GM21515 (cell line): Measurements from ENCODE around the gene USP6NL.

Source experiments
- ATAC-seq: cut with Tn5 transposase; IDR thresholded peaks from one replicate; pipeline ENCODE4 v1.9.1; 2021; ENCODE audit not compliant: unreplicated experiment

The USP6NL gene

DNA sequence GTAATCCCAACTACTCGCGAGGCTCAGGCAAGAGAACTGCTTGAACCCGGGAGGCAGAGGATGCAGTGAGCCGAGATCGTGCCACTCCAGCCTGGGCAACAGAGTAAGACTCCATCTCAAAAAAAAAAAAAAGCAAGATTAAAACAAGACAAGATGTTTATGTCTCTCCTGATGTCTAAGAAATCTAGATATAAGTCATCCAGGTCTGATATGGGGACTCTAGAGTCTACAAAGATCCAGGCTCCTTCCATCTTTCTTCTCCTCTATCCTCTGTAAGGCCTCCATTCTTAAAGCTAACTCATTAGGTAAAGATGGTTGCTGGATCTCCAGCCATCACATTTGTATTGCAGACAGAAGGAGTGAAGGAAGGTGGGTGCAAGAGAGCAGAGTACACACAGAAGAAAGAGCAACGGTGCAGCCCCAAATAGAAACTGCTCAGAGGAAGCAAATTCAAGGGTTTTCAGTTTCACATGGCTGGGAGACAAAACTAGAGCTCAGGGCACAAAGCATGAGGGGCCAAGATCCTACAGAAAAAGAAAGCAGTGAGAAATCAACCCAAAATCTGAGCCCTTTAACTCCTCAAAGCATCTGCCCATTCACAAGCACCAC is 57.6 kb downstream of the USP6NL start:
- peak; percentile 84 for ATAC-seq

DNA sequence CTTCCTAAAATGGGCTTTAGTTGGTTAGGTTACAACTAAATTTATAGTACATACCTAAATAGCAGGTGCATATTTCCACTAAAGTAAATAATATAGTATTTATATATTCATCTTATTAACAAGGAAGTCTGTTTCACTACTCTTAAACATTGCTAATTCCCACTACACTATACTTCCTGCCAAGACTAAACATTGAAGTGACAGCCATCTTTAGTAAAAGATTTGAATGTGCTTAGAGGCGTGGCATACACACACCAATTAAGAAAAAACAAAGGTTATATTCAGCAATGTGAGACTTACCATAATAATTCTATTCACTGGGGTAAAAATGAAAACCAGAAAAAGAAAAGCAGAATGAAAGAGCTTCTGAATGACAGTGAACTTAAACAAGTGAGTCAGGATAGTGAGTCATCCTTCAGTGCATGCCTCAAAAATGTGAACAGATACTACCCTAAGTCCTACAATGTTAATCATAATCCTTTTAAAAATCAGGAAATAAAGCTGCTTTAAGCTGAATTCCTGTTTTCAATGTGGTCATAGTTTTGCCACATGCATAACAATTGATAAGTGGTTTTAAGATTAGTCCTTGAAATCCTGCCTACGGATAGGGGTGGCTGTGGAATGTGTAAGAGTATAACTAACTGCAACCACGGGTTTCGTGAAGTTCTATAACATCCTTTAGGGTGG is 59.4 kb downstream of the USP6NL start:
- no peak for ATAC-seq

DNA sequence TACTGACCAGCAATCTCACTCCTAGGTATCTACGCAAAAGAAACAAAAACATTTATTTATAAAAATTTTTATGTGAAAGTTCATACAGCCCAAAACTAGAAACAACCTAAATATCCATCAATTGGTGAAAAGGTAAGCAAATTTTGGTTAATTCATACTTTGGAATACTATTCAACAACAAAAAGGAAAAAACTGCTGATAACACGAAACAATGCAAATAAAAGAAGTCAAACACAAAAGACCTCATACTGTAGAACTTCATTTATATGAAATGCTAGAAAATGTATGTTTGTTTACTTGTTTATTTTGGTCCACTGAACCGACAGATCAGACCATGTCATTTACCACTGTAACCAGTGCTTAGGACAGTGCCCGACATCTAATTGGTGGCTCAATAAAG is 60.3 kb downstream of the USP6NL start:
- no peak for ATAC-seq

DNA sequence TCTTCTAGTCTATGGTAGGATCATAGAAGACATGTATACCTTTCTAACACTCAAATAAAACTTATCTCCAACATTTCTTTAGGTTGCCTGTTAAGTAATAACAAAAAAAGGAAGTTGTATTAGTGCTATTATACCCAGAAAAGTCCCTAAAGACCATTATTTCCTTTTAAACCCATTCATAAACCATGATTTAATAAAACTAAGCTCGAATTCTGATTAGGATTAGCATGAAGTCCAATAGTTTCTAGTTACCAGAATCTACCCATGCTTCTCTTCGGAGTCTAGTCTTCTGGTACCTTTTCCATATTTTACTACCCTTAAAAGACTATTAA is 62.7 kb downstream of the USP6NL start:
- no peak for ATAC-seq

DNA sequence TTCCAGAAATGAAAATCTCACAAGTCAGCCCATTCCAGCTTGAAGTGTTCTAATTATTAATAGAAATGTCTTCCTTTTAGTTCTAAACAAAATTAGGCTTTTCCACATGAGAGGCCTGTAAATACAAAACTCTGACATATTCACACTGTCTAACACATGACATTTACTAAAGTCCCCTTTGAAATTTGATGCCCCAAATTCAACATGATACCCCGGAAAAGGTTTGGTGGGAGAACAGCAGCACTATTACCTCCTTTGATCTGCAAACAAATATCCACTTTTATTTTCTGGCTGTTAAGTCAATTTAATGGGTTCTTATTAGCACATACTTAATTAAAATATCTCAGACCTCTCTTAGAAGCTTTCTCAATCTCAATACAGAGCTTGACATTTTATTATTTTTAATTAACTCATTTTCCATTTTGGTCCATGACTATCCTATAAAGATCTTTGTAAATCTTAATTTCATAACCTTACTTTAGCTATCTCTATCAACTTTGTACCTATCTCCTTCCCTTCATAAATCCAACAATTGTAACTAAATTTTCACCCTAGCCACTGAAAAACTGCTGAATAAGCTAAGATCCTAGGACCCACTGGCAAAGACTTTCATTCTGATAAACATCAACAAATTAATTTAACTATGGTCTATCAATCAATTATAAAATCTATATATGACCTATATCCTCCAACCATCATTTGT is 63.2 kb downstream of the USP6NL start:
- no peak for ATAC-seq

DNA sequence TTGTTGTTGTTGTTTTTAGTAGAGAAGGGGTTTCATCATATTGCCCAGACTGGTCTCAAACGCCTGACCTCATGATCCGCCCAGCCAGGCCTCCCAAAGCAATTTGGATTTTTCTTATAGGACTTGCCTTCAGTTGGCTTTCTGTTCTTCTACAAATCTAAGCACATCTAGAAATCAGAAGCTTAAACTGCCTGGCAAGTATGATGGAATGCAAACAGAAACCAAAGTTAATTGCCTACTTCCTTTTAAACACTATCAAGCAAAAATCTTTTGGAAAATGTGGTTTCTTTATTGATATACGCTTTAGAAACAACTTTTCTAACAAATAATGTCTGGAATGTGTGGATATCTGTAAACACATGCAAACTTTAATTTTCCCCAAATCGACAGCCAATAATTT is 64.9 kb downstream of the USP6NL start:
- no peak for ATAC-seq

DNA sequence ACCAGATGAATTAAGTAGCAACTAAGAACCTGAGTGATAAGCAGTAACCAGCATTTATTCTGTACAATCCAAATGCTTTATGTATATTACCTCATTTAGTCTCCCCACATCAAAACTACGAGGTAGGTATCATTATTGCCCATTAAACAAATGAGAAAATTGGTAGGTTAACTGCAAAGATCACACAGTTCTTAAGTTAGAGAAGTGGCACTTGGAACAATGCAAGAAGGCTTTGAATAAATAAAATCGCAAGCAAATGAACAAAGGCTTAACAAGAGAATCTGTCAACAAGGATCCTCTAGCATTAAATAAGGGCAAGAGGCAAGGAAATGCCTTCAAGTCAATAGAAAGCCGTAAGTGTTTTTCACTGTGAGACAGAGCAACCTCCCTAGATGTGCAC is 70.2 kb downstream of the USP6NL start:
- no peak for ATAC-seq

DNA sequence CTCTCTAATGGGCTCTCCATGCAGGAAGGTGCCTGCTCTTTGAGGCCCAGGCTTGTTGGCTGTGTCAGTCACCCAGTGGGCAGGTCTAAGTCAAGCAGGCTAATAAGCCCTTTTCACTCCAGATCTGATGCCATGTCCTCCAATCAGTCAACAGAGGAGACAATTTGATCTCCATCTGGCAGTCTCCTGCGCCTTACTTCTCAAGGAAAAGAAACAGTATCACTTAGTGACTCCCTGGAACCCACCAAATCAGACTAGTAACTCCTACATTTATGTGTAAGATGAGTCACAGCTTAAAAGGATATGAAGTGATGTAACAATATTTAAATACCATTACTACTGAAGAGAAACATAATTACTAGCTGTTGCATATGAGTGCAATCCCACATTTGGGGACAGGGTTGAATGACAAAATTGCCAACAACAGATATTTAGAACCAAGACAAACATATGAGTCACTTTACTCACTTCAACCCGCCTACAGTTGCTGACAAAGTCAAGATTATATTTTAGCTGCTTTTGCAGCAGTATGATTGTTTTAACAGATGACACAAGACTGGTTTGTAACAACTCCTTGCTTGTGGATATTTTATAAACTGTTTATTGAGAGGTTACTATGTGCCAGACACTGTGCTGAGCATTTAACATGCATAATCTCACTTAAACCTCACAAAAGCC is 72.1 kb downstream of the USP6NL start:
- ATAC-seq = no peak

DNA sequence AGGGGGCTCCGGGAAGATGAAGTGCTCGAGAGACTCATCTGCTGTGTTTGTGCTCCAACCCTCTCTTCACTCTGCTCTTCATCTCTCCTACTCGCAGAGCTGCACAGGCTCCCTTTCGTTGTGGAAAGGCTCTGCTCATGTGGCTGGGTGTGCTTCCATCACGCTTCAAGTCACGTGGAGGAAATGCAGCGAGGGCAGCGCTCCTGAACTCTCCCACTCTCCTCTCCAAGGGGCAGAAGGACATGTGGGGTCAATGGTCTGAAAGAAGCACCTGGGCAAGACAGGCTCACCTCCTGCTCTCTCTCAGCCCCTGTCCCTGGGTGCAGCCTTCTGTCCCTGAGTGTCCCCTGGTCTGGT is 72.6 kb downstream of the USP6NL start:
- no peak for ATAC-seq

DNA sequence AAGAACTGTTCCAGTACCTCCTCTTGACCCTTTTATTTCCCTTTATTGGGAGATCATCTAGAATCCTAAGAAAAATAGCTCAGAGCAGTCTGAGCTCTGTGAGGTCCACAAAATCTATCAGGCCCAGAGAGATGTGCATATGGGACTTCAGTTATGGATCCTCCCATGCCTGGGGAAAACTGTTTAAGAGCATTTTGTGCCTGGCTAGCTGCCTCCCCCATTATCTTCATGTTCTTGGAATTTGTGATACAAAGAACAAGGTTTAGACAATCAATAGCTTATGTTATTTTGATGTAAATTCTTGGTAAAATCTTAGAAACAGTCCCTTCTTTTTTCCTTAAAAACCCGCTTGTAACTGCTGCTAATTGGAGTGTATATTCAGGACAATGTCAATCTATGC is 75.2 kb downstream of the USP6NL start:
- no peak for ATAC-seq

DNA sequence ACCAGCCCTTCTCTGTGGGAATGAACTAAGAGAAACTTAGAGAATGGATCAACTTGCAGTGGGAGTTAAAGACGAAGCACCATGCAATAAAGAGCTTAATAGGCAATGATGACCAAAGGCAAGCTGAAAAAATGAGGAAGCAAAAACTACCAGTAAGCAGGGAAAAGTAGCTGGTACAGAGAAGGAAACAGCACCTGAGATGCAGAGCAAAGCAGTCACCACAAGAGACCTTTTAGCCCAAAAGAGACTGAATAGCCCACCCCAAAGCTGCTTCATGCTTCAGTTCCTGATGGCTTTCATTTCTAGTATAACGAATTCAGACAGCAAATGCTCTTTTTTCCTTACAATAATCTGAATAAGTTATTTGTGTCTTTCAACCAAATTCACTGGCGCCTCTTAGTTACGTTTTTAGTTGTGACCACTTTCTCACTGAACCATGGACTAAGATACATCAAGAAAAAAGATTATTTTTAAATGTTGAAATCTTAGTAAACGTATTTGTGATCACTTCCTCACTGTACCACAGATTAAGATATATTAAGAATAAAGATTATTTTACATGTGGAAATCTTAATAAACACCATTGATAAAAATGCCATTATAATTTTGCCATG is 76.0 kb downstream of the USP6NL start:
- no peak for ATAC-seq

DNA sequence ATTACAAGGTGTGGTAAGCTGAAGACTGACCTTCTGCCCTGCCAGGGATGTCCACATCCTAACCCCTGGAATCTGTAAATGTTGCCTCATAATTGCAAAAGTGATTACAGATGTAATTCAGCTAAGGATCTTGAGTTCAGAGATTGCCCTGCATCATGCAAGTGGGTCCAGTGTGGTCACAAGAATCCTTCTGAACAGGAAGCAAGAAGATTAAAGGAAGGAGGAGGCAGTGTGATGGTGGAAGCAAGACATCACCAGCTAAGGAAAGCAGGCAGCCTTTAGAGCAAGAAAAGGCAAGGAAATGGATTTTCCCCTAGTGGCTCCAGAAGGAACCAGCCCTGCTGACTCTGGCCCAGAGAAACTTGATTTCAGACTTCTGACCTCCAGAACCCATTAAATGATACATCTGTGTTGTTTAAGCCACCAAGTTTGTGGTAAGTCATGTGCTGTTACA is 78.1 kb downstream of the USP6NL start:
- no peak for ATAC-seq

DNA sequence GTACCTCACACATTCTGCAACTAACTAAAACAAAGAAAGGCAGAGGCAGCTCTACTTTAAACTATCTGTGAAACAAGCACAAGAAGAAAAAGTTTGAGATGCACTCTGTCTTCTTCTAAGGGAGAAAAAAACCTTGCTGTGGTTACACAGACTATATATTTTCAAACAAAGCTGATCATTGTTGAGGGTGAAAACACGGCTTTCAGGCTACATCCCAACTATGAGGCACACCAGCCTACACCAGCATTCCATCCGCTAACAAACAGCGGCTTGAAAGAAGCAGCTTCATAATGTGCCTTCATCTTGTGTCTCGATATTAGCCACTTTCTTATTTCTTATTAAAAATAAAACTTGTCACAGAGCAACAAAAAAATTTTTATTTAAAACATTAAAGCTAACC is 79.1 kb downstream of the USP6NL start:
- no peak for ATAC-seq

DNA sequence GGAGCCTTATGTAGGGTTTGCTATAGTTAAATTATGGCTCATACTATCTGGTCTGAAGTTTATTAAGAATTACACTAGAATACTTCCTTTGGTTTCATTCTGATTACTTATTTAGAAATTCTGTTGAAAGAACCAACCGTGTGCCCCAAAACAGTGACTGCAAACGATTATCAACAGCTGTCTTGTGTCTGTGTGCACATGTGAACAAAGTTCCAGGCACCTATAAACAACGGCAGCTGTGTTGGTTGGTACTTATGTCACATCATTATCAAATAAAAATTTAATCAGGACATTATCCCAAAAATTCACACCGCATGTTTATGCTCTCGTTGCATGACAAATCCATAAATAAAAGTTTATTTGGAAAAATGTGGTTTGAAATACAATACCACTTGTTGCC is 80.6 kb downstream of the USP6NL start:
- no peak for ATAC-seq

DNA sequence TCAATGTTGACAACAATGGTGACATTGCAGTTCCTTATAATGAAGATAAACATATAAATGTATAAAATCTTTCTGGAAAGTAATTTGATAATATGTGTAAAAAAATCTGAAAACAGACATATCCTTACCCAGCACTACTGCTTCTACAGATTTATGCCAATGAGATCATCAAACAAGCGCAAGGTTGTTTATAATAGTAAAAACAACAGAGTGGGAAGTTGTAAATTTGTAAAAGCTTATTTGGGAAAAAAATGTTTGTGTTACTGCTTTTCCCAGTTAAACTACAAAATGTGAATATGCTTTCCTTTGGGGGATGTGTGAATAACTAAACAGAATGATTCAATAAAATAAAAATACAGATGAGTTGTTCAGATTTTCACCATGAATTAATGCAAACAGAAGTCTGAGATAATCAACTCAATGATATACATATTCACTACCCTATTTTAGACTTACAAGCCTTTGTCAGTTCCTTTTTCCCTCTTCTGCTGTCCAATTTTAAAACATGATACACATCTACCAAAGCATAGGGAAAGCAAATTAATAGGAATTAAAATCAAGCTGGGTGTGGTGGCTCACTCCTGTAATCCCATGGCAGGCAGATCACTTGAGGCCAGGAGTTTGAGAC is 82.1 kb downstream of the USP6NL start:
- no peak for ATAC-seq

DNA sequence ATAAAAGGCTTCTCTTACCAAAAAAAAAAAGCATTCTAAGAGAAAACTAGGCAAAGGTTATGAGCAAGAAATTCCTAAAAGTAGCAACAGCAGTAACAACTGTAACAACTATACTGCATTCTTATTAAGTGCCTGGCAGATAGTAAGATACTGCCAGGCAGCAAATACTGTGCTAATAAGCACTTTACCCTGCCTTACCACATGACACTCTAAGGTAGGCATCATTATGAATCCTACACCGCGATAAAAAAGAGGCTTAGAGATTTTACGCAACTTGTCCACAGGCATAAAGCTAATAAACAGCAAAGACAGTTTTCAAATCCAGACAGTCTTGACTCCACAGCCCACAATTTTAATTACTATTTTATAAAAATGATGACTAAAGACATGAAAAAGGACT is 83.2 kb downstream of the USP6NL start:
- ATAC-seq = no peak

DNA sequence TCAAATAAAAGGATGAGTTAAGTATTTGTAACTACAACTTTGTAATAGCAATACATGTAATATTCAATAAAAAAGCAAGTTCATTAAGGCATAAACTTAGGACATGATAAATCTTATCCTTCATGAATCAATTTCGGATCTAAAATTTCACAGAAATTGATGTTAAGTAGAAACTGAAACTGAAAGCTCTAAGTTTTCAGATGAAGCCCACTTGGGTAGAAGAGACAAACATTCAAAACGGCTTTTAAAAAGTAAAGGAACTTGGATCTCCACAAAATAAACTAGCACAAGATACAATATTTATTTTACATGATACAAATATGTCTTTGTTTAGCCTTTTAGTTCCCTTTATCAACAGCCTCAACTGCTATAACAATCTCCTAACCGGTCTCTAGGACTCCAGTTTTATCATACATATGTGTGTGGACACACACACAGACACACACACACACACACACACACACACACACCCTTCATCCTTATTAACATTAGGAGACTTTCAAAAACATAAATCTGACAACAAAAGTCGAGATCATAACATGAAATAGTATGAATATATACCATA is 83.7 kb downstream of the USP6NL start:
- no peak for ATAC-seq

DNA sequence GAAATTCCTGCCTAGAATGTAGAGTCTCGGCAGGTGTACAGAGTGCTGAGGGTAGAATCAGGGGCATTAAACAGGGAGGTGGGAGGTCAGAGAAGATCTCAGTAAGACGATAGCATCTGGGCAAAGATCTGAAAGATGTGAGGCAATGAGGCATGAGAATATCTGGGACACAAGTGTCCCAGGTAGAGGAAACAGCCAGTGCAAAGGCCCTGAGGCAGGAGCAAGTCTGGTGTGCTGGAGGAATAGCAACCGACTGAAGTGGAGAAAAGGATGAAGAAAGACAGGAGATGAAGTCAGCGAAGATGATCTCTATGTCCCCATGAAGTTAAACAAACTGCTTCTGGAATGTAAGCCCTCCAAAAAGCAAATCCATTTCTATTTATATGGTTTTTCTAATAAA is 84.4 kb downstream of the USP6NL start:
- ATAC-seq = no peak

DNA sequence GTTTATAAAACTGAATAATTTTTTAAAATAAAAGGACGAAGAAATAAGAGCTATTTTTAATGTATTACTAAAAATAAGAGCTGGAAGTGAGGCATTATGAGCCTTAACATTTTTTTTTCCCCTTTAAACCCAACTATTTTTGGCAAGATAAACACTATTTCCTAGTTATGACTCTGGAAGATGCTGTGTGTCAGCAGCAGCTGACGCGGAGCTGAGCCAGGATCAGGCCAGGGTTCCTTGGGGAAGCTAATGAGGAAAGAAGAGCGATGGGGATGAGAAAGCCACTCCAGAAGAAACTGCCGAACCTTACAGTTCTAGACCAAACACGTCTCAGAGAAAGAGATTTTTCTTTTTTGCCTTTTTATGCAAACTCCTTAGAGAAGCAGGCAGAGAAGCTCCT is 85.9 kb downstream of the USP6NL start:
- ATAC-seq = no peak

DNA sequence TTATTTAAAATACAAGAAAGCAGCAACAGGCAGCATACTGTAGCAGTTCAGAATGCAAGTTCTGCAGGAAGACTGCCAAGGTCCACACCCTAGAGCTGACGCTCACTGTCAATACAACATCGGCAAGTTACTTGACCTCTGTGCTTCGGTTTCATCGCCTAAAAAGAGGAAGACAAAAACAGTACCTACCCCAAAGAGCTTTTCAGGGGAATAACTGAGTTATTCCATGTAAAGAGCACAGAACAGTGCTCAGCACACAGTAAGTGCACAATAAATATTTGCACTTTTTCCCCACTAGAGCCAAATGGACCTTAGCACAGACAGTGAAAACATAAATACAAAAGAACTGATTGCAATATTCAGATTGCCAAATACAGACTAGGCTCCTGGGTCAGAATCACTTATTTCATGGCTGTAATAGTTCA is 88.6 kb downstream of the USP6NL start:
- no peak for ATAC-seq

DNA sequence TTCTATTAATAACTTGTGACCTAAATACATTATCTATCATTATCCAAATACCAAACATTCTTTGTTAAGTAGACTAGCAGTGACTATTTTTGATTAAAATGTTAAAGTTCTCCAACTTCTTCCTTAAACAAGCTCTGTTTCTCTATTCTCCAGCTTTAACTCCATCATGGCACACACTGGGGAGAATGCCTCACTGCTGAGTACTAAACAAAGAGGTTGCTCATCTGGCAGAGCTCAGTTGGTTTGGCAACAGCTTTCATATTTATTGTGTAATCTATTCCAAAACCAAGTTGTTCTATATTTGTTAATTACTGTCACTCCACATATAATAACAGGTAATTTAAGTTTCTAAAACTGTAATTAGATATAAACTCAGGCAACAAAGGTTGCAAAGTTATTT is 89.6 kb downstream of the USP6NL start:
- ATAC-seq = no peak
